Osteocyte (in vitro differentiated cells): ENCODE data around the gene ACP7. TPM values are rescaled to one million over a fixed set of nuclear protein-coding genes. Genes with fewer than 3 reads are reported as not detected.

Experiments
- DNase-seq: peaks from one replicate; pipeline ENCODE4 v3.0.0; 2021; ENCODE audit warnings: mixed read lengths; ENCODE audit not compliant: unreplicated experiment; ENCODE audit errors: extremely low spot score
- H3K27ac Mint-ChIP-seq: one replicate; pipeline ENCODE4 v1.8.0; 2021; ENCODE audit warnings: mild to moderate bottlenecking, mixed read lengths; ENCODE audit not compliant: unreplicated experiment
- H3K27me3 Mint-ChIP-seq: one replicate; pipeline ENCODE4 v1.8.0; 2021; ENCODE audit warnings: mixed read lengths; ENCODE audit not compliant: unreplicated experiment
- H3K36me3 Mint-ChIP-seq: one replicate; pipeline ENCODE4 v1.8.0; 2021; ENCODE audit warnings: mixed read lengths; ENCODE audit not compliant: unreplicated experiment
- H3K4me1 Mint-ChIP-seq: one replicate; pipeline ENCODE4 v1.8.0; 2021; ENCODE audit warnings: mixed read lengths; ENCODE audit not compliant: unreplicated experiment
- H3K4me3 Mint-ChIP-seq: one replicate; pipeline ENCODE4 v1.8.0; 2021; ENCODE audit warnings: mild to moderate bottlenecking, moderate library complexity, mixed read lengths; ENCODE audit not compliant: unreplicated experiment
- H3K9me3 Mint-ChIP-seq: one replicate; pipeline ENCODE4 v1.8.0; 2021; ENCODE audit warnings: mixed read lengths; ENCODE audit not compliant: unreplicated experiment
- total RNA-seq: library from RNA; stranded (reverse); gene quantifications from 2 replicates; pipeline ENCODE4 v1.2.1, GENCODE V29; 2021
- TF ChIP-seq, protein P1 (sequence below): fragments of 200-600 bp; sonication (generic); IDR thresholded peaks from 2 replicates; pipeline ENCODE4 v1.5.0; 2021; ENCODE audit warnings: antibody characterized with exemption, mild to moderate bottlenecking, moderate library complexity

Gene ACP7
- total RNA-seq, 1 donor from 2014 or later, result not detected

DNA sequence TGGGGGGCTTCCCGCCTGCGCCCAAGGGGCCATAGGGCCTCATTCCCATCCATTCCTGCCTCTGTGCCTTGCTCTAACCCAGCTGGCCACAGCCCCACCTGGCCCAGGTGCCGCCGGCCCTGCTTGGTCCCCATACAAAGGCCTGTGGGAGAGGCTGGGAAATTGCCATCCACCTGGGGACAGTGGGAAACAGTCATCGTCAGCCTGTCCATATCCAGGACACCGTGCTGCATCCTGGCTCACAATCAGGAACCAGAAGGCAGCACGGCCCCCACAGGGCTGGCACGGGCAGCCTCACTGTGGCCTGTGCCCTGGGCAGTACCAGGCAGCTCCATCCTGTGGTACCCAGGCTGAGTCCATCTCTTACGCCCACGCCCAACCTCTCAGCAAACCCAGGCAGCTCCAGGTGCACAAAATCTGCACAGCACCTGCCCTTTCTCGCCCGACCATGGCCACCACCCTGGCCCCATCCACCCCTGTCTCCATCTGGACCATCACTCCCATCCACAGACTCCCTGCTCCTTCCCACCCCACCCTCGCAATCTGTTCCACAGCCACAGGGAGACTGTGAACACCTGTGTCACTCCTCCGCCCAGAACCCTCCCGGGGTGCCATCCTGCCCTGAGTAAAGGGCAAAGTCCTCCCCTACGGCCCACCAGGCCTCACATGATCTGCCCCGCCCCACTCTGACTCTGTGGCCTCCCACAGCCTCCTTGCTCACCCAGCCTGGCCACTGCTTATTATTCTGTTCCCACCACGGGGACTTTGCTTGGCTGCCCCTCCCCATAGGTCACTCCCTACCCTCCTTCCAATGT lies 30.7 kb upstream of the ACP7 start:
- Mint-ChIP-seq H3K9me3 (peaks cover 5% of the 10 kb centered on the region), H3K4me3 (no peak overlapping the region), H3K27me3 (peaks cover 10% of the 10 kb centered on the region), H3K4me1 (no peaks in the 10 kb centered on the region), H3K36me3 (no peaks in the 10 kb centered on the region), H3K27ac (no peak overlapping the region)
- TF ChIP-seq, protein P1, sequence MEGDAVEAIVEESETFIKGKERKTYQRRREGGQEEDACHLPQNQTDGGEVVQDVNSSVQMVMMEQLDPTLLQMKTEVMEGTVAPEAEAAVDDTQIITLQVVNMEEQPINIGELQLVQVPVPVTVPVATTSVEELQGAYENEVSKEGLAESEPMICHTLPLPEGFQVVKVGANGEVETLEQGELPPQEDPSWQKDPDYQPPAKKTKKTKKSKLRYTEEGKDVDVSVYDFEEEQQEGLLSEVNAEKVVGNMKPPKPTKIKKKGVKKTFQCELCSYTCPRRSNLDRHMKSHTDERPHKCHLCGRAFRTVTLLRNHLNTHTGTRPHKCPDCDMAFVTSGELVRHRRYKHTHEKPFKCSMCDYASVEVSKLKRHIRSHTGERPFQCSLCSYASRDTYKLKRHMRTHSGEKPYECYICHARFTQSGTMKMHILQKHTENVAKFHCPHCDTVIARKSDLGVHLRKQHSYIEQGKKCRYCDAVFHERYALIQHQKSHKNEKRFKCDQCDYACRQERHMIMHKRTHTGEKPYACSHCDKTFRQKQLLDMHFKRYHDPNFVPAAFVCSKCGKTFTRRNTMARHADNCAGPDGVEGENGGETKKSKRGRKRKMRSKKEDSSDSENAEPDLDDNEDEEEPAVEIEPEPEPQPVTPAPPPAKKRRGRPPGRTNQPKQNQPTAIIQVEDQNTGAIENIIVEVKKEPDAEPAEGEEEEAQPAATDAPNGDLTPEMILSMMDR, result no peak
- DNase-seq, result no peak

DNA sequence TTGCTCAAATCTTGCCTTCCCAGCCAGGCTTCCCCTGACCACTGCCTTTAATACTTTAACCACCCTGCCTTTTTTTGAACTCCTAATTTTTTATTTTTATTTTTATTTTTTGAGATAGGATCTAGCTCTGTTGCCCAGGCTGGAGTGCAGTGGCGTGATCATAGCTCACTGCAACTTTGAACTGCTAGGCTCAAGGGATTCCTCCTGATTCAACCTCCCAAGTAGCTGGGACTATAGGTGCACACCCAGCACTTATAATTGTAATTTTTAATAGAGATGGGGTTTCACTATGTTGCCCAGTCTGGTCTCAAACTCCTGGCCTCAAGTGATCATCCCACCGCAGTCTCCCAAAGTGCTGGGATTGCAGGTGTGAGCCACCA lies 30.1 kb upstream of the ACP7 start:
- DNase-seq, result no peak
- H3K4me1 Mint-ChIP-seq, result no peaks in the 10 kb centered on the region
- no peaks in the 10 kb centered on the region for H3K36me3 Mint-ChIP-seq
- TF ChIP-seq, protein P1, result no peak
- H3K27me3 Mint-ChIP-seq, result peaks cover 11% of the 10 kb centered on the region
- H3K9me3 Mint-ChIP-seq, result peaks cover 5% of the 10 kb centered on the region
- H3K4me3 Mint-ChIP-seq, result no peak overlapping the region
- no peak overlapping the region for H3K27ac Mint-ChIP-seq

DNA sequence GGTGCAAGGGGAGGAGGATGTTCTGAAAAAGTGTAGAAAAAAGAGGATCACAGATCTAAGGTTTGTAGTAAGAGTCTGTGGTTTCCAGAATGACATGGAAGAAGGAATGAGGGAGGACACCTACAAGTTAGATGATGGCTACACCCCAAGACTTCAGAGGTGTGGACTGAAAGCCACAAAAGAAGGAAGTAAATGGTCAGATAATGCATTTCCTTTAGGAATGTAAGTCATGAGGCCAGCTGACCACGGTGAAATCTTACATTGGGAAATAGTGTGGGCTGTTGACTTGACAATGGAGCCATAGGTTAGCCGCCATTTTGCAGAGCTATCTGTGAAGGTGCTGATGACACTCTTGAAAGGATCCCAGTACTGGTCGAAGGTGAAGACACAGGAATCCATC lies 26.6 kb upstream of the ACP7 start:
- H3K27ac Mint-ChIP-seq, result no peak overlapping the region
- no peaks in the 10 kb centered on the region for H3K4me1 Mint-ChIP-seq
- H3K27me3 Mint-ChIP-seq, result peaks cover 18% of the 10 kb centered on the region
- no peak for DNase-seq
- TF ChIP-seq, protein P1, result no peak
- H3K9me3 Mint-ChIP-seq, result peaks cover 5% of the 10 kb centered on the region
- H3K36me3 Mint-ChIP-seq, result no peaks in the 10 kb centered on the region
- no peak overlapping the region for H3K4me3 Mint-ChIP-seq

DNA sequence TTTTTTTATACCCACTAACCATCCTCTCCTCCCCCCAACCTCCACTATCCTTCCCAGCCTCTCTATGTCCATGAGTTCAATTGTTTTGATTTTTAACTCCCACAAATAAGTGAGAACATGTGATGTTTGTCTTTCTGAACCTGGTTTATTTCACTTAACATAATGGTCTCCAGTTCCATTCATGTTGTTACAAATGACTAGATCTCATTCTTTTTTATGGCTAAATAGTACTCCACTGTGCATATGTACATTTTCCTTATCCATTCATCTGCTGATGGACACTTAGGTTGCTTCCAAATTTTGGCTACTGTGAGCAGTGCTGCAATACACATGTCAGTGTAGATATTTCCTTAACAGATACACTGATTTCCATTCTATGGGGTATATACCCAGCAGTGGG lies 24.9 kb upstream of the ACP7 start:
- no peak for DNase-seq
- Mint-ChIP-seq H3K4me3 (no peak overlapping the region), H3K4me1 (no peaks in the 10 kb centered on the region), H3K36me3 (no peaks in the 10 kb centered on the region), H3K27ac (no peak overlapping the region), H3K27me3 (peaks cover 18% of the 10 kb centered on the region), H3K9me3 (peaks cover 5% of the 10 kb centered on the region)
- TF ChIP-seq, protein P1, result no peak

DNA sequence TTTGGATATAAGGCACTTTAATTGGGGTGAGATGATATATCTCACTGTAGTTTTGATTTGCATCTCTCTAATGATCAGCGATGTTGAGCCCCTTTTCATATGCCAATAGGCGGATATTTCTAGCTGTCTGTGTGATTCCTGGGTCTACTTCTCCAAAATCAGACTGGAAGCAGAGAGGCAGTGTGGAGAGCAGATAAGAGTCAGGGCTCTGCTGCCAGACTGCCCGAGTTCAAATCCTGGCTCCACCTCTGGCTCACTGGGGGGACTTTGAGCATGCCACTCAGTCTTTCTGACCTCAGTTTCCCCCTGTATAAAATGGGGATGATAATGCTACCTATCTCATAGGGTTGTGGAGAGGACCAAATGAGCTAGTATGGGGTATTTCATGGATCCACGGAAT lies 24.0 kb upstream of the ACP7 start:
- H3K4me1 Mint-ChIP-seq, result no peaks in the 10 kb centered on the region
- no peaks in the 10 kb centered on the region for H3K36me3 Mint-ChIP-seq
- peaks cover 14% of the 10 kb centered on the region for H3K27me3 Mint-ChIP-seq
- no peak overlapping the region for H3K27ac Mint-ChIP-seq
- no peak overlapping the region for H3K4me3 Mint-ChIP-seq
- no peaks in the 10 kb centered on the region for H3K9me3 Mint-ChIP-seq
- no peak for DNase-seq
- TF ChIP-seq, protein P1, result no peak
